Measurements from ENCODE around the gene PLSCR2. TPM values are rescaled to one million over a fixed set of nuclear protein-coding genes. Genes with fewer than 3 reads are reported as not detected.
"Not testable (repeated sequence)": the region's sequence is repeated elsewhere in the genome, so short reads cannot be mapped to it uniquely, and the experiment has no call there.

PLSCR2 gene
- total and polyA plus RNA-seq, 8 donors, result 0.30 to 1.2 (median 0.69) TPM

DNA sequence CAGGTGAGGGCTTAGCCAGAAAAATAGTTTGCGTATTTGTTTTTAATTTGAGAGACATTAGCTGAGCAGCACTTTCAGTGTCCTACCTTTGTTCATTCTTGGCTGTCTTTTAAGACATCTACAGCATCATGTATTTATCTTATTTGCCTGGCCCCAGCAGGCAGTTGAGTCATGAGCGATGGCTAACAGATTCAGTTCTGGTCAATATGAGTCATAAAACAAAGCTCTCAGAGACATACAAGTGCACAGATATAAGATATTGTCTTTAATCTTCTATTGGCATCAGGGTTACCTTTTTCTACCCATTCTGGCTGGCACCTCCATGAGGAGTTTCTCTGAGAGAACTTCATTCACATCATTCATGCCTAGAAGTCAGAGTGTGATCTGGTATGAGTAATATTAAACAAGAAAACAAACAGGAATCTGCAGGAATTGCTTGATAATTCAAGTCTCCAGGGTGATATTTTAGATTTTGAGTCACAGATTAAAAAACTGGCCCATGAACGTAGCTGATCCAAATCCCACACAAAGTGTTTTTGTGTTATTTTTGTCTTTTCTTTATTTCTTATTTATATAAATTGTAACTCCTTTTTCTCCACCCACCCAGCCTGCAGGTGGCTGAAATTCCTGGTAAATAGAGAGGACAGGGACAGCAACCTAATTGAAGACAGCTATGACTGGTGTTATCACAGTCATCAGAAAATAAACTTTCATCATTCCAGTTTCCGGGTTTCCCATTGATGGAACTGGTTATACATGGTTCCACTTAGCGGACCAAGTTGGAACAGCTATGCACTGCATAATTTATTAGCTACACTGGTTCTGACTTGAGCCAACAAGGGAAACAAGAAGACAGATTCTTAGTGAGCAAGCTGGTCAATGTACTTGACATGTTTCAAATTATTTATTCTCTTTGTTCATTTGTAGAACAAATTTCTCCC lies 47.3 kb downstream of the PLSCR2 start:
- 76 to 77% methylated on average over 5 of the region's 5 CpGs for WGBS, 2 donors
- no peak overlapping the region for H3K27ac ChIP-seq
- ATAC-seq (no peak), FAIRE-seq (no peak), DNase-seq (no peak)
- H3K9me3 ChIP-seq, result no peaks in the 10 kb centered on the region
- intact Hi-C loops (cut with DNase I), result no loop called here
- no peaks in the 10 kb centered on the region for H3K36me3 ChIP-seq
- H3K4me3 ChIP-seq, result no peak overlapping the region
- no peaks in the 10 kb centered on the region for H3K4me1 ChIP-seq
- no peaks in the 10 kb centered on the region for H3K27me3 ChIP-seq
- TF ChIP-seq, protein P1, sequence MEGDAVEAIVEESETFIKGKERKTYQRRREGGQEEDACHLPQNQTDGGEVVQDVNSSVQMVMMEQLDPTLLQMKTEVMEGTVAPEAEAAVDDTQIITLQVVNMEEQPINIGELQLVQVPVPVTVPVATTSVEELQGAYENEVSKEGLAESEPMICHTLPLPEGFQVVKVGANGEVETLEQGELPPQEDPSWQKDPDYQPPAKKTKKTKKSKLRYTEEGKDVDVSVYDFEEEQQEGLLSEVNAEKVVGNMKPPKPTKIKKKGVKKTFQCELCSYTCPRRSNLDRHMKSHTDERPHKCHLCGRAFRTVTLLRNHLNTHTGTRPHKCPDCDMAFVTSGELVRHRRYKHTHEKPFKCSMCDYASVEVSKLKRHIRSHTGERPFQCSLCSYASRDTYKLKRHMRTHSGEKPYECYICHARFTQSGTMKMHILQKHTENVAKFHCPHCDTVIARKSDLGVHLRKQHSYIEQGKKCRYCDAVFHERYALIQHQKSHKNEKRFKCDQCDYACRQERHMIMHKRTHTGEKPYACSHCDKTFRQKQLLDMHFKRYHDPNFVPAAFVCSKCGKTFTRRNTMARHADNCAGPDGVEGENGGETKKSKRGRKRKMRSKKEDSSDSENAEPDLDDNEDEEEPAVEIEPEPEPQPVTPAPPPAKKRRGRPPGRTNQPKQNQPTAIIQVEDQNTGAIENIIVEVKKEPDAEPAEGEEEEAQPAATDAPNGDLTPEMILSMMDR (IDR thresholded peaks at IDR 0.05), result no peak

DNA sequence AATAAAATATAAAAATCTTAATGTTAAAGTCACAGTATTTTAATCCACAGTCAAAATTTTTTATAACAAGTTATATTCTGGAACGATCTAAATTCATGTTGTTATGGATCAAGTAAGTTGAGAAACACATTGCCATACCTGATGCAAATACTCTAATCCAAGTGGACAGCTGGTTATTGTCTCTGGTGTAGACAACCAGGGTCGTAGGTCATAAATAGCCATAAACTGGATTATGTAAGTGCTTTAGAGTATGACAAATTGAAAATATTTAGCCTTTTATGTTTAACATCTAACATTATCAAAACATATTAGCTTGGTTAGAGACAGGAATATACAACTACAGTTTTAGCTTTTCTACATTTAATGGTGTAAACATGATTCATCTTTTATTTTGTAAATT lies 53.0 kb downstream of the PLSCR2 start:
- TF ChIP-seq, protein P1 (IDR thresholded peaks at IDR 0.05), result no peak
- H3K27me3 ChIP-seq, result no peaks in the 10 kb centered on the region
- DNase-seq, result no peak
- intact Hi-C loops (cut with DNase I), result no loop called here
- no peak for ATAC-seq
- WGBS, 2 donors, result 61 to 72% methylated on average over 2 of the region's 2 CpGs
- no peak overlapping the region for H3K27ac ChIP-seq
- no peaks in the 10 kb centered on the region for H3K9me3 ChIP-seq
- H3K36me3 ChIP-seq, result no peaks in the 10 kb centered on the region
- H3K4me1 ChIP-seq, result no peaks in the 10 kb centered on the region
- no peak for FAIRE-seq
- H3K4me3 ChIP-seq, result no peak overlapping the region

DNA sequence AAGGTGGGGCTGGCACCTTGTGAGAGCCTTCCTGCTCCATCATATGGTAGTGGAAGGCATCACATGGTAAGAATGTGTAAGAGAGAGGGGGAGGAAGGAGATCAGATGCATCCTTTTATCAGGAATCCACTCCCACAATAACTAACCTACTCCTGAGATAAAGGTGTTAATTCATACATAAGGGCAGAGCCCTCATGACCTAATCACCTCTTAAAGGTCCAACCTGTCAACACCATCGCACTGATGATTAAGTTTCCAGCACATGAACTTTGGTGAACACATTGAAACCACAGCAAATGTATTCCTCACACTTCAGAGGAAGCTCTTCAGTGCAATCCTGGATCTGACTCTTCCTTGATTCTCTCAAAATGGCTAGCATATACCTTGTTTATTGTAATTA lies 55.4 kb downstream of the PLSCR2 start:
- no peak overlapping the region for H3K27ac ChIP-seq
- WGBS, 2 donors, result 33 to 39% methylated on average over 1 of the region's 1 CpG
- H3K27me3 ChIP-seq, result no peaks in the 10 kb centered on the region
- H3K4me1 ChIP-seq, result no peaks in the 10 kb centered on the region
- no peaks in the 10 kb centered on the region for H3K9me3 ChIP-seq
- TF ChIP-seq, protein P1 (IDR thresholded peaks at IDR 0.05), result no peak
- no peak overlapping the region for H3K4me3 ChIP-seq
- intact Hi-C loops (cut with DNase I), result no loop called here
- DNase-seq, result no peak
- H3K36me3 ChIP-seq, result no peaks in the 10 kb centered on the region
- no peak for ATAC-seq
- FAIRE-seq, result no peak

DNA sequence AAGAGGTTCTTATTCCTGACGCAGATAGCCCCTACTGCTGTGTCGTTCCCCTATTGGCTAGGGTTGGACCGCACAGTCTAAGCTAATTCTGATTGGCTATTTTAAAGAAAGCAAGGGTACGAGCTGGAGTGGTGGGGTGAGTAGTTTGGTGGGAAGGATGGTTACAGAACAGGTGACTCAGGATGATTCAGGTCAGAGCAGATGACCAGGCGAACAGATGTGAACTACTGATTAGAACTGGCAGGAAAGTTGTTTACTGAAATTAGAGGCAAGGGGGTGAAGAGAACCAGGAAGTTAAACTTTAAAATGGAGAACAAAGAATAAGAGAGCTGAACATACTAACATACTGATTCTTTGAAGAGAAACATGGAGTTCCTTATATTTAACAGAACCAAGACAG lies 56.6 kb downstream of the PLSCR2 start:
- H3K36me3 ChIP-seq; ATAC-seq; H3K4me1 ChIP-seq; FAIRE-seq; H3K27me3 ChIP-seq; H3K9me3 ChIP-seq; H3K4me3 ChIP-seq; intact Hi-C loops (cut with DNase I); DNase-seq; H3K27ac ChIP-seq: not testable (repeated sequence)
- 91 to 97% methylated on average over 5 of the region's 5 CpGs for WGBS, 2 donors

DNA sequence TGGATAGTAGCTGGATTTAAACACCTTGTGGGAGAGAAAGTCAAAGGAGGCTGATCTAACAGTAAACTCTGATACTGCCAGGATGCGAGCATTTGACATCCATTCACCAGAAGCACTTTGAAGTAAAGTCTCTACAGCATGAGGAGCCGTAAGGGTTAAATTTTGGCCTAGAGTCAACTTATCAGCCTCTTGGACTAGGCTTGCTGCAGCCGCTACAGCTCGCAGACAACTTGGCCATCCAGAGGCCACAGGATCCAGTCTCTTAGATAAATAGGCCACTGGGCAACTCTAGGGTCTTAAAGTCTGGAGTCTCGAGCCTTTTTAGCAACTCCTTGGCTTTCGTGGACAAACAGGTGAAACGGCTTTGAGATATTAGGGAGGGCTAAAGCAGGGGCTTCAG lies 61.4 kb downstream of the PLSCR2 start:
- no peak overlapping the region for H3K4me3 ChIP-seq
- intact Hi-C loops (cut with DNase I), result no loop called here
- H3K27ac ChIP-seq, result no peak overlapping the region
- H3K27me3 ChIP-seq, result no peaks in the 10 kb centered on the region
- DNase-seq (no peak), FAIRE-seq (no peak), ATAC-seq (no peak)
- 54 to 58% methylated on average over 7 of the region's 7 CpGs for WGBS, 2 donors
- H3K4me1 ChIP-seq, result no peaks in the 10 kb centered on the region
- H3K36me3 ChIP-seq, result no peaks in the 10 kb centered on the region
- H3K9me3 ChIP-seq, result no peaks in the 10 kb centered on the region
- TF ChIP-seq, protein P1 (IDR thresholded peaks at IDR 0.05), result no peak

Measured in pancreas (tissue), 10 donors.